ENCODE results near the gene MYH6.
"Not testable (repeated sequence)": the region's sequence is repeated elsewhere in the genome, so short reads cannot be mapped to it uniquely, and the experiment has no call there.

The MYH6 gene

DNA sequence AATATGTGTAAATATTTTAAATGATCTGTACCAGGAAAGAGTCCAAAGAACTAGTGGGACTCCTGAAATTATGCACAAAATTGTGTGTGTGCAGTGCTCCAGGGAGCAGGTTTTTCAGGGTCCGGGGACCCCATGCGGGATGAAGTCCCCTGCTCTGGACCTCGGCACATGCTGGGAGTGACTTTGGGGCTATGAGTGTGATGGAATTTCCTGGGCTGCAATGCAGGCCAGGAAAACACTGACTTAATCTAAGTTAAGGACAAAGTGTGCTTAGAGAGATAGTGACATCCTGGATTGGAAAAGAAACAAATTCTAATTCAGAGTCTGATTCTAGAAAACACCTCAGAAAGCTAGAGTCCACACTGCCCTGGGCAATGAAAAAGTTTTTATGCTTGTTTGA lies 6.2 kb upstream of the MYH6 start:
- no peak for DNase-seq (ENCODE audit: low read depth in 3 of 3)

DNA sequence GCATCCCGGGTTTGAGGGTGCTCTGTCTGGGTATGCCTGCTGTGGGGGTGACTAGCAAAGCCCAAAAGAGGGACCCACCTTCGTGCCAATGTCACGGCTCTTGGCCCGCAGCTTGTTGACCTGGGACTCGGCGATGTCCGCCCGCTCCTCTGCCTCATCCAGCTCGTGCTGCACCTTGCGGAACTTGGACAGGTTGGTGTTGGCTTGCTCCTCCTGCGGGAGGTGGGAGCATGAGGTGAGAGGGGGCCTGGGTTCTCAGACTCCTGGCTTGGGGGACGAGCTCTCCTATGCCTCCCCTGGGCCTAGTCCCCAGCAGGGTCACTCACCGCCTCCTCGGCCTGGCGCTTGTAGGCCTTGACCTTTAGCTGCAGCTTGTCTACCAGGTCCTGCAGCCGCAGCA lies 5.6 kb upstream of the MYH6 start:
- DNase-seq (ENCODE audit: low read depth in 3 of 3): no peak

DNA sequence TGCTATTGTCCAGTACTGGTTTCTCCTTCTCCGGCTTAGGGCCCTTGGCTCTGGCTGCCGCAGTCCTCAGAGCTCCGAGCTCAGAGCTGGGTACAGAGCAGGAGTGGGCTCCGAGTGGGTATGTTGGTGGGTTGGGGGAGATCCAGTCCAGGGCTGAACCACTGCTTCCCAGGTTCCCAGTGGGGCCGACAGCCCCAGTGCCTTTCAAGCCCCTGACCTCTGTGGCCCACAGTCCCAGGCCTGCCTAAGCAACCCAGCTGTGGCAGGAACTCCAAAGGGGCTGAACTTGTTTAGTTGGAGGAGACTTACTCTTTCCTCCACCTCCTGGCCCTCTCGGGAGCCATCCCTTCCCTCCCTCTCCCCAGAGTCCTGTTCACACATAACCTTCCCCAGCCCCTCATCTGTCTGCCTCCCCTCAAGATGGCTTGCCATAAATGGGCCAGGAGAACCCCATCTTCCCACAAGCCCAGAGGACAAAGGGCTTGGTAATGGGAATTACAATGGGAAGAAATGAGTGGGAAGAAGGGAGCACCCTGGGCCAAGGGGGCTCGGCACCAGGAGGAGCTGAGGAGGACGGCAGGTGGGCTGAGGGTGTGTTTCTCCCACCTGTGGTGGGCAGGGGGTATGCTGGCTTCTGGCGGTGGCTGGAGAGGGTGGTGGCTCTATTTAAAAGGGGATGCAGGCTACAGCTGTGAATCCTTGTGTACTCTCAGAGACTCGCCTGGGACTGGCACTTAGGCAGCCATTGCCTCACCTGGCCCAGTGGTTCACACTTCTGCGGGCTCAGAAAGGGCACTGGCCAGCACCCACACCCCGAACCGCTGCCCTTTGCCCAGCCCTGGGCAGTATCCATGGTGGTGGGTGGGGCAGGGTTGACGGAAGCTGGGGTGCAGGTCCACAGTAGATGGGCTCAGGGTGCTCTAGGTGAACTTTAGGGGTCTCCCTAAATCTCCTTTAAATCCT lies 3.8 kb upstream of the MYH6 start:
- DNase-seq (ENCODE audit: low read depth in 3 of 3): no peak

DNA sequence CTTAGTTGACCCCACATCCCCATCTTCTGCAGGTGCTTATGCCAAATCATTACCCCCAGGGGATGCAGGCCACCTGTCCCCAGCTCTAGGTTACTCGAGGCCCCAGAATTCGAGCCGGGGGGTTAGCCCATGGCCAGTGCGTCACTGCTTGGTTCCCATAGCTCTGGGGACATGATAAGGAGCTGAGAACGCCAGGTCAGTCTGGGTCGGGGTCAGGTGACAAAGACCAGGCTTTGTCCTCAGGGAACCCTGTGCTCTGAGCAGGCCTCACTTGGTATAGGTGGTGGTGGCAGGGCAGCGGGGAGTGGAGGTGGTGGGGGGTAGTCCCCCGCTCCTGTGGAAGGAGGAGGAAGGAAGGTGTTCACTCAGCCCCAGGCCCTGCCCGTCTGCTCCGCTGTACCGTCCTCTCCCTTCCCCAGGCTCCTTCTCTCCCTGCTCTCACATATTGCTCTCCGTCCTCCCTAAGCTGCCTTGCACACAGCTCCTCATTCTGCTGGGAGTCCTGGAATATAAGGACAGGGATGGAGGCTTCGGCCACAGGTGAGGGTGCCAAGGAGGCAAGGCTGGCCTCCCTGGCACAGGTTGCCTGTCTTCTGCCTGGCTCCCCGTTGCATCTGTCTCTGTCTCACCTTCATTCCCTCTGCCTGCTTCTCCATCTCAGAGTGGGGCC lies 2.0 kb upstream of the MYH6 start:
- DNase-seq (ENCODE audit: low read depth in 3 of 3): no peak

DNA sequence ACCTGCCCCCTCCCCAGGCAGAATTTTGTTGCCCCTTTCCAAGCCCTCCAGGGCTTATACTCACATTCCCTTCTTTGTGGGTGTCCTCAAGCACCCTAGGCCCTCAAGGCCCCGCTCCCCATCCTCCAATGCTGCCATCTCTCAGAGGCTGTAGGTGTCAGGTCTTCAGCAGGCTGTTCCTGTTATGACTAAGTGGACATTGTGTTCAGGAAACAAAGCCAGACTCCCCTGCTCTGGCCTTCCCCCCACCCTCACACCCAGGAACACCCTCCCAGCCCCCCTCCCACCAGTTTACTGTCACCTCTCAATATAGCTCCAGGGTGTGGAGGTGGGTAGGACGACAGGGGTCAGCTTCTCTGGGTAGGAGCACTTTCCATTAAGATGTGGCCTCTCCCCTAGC lies 1.4 kb upstream of the MYH6 start:
- DNase-seq (ENCODE audit: low read depth in 3 of 3): no peak

DNA sequence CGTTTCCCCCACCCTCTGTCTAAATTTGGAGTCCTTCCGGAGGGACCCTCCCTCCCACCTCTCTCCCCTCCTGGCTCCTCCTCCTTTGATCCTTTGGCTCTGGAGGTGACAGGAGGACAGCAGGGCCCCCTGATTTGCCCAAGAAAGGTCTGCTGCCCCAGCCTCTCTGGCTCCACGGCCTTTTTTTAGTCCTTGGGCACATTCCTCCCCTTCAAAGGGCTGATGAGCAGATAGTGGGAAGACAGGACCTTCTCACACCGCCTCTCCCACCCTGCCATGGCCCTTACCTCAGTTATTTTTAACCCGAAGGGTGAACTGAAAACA lies 196 bp upstream of the MYH6 start:
- no peak for DNase-seq (ENCODE audit: low read depth in 3 of 3)

DNA sequence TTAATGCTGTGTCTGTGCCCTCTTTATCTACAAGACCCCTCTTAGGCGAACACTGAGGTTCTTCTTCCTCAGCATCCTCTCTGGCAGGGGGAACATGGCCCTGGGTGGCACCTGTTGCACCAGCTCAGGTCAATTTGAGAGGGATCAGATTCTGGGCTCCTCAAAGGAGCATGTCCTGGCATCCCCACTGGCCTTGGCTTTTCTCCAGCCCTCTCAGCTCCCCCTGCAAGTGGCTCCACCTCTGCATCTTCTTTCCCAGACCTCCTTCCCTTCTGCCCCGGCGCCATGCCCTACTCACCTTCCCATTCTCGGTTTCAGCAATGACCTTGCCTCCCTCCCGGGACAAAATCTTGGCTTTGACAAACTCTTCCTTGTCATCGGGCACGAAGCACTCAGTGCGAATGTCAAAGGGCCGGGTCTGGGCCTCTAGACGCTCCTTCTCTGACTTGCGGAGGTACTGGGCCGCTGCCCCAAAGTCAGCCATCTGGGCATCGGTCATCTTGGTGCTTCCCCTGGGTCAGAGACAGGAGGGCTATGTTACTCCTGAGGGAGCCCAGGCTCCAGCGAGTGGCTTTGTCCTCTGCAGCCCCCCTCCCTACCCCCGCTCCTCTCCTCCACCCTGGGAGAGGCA lies 1.2 kb downstream of the MYH6 start:
- no peak for DNase-seq (ENCODE audit: low read depth in 3 of 3)

DNA sequence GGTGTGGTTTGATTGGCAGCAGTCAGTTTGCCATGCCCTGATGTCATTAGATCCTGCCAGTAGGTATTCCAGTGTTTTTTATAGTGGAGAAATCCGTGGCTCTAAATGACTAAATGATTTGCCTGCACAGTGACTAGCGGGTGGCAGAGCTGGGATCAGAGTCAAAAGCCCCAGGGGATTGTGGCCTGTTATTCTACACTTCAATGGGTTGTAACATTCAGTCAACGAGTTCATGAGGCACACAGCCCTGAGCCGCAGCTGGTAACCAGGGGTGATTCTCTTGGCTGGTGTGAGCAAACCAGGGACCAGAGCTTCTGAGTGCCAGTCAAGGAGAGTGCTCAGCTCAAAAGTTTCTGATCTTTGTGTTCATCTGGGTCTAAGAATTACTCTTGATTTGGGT lies 1.8 kb downstream of the MYH6 start:
- no peak for DNase-seq (ENCODE audit: low read depth in 3 of 3)

DNA sequence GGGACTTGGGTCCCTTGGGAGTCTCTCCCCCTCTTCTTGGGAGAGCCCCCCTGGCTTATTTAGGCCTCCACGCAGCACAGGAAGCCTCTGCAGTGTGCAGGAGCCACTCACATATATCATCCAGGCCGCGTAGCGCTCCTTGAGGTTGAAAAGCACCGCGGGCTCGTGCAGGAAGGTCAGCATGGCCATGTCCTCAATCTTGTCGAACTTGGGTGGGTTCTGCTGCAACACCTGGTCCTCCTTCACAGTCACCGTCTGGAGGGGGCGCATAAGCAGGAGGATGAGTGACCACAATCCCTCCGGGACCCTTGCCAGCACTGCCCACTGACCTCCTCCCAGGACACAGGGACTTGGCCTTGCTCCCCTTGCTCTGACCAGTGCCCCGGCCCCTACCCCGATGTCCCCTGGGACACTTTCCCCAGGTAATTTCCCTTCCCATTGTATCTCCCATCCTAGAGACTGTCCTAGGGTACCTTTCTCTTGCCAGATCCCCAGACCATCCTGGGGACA lies 2.5 kb downstream of the MYH6 start:
- DNase-seq (ENCODE audit: low read depth in 3 of 3): no peak

DNA sequence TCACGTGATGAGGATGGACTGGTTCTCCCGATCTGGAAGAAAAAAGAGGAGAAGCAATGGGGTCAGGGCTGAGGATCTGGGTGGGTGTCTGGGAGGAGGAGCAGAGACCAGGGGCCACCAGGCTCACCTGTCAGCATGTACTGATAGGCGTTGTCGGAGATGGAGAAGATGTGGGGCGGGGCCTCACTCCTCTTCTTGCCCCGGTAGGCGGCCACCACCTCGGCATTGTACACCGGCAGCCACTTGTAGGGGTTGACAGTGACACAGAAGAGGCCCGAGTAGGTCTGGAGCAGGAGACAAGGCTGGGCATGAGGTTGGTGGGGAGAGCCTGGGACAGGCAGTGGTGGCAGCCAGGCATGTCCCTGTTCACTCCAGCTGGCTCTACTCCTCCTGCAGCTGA lies 3.0 kb downstream of the MYH6 start:
- no peak for DNase-seq (ENCODE audit: low read depth in 3 of 3)

DNA sequence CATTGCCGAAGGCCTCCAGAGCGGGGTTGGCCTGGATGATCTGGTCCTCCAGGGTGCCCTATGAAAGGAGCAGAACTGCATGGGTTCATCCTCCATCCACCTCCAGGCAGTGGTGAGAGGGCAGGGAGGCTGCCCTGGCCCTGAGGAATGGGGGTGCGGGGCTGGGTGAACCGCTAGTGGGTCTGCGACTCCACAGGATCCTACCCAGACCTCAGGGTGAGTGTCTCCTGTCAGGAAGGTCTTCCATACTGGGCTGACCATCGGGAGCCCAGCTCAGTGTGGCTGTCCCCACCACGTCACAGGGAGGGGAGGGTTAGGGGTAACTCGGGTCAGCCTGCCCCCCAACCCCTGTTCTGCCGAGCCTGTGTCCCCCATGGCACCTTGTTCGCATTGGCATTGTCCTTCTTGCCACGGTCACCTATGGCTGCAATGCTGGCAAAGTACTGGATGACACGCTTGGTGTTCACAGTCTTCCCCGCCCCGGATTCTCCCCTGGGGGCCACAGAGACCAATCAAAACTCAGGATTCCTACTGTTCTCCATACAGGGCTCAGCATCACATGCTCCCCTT lies 3.7 kb downstream of the MYH6 start:
- DNase-seq (ENCODE audit: low read depth in 3 of 3): no peak

DNA sequence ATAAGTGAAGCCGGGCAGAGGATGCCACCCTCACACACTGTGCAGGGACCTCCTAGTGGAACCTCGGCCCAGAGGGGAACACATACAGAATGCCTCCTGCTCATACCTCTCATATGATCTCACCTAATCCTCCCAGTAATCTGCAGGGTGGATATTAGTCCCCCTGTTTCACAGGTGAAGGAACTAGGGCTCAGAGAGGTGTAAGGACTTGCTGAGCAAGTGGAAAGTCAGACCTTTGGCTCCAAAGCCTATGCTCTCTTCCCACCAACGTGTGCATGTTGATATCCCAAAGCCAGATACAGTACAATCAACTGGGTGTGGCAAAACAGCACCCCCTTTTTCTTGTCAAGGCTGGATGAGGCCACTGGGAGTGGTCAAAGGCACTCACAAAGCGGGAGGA lies 4.2 kb downstream of the MYH6 start:
- DNase-seq (ENCODE audit: low read depth in 3 of 3): no peak

DNA sequence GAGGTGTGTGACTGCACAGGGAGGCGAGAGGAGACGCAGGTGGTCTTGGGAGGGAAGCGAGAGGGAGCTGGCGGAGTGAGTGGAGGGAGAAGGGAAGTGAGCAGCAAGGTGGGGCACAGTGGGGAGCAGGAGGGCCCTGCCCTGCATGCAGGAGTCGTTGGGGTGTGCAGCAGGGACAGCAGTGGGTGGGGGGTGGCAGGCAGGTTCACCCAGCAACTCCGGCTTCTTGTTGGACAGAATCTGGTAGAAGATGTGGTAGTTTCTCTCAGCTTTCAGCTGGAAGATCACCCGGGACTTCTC lies 5.0 kb downstream of the MYH6 start:
- DNase-seq (ENCODE audit: low read depth in 3 of 3): no peak

DNA sequence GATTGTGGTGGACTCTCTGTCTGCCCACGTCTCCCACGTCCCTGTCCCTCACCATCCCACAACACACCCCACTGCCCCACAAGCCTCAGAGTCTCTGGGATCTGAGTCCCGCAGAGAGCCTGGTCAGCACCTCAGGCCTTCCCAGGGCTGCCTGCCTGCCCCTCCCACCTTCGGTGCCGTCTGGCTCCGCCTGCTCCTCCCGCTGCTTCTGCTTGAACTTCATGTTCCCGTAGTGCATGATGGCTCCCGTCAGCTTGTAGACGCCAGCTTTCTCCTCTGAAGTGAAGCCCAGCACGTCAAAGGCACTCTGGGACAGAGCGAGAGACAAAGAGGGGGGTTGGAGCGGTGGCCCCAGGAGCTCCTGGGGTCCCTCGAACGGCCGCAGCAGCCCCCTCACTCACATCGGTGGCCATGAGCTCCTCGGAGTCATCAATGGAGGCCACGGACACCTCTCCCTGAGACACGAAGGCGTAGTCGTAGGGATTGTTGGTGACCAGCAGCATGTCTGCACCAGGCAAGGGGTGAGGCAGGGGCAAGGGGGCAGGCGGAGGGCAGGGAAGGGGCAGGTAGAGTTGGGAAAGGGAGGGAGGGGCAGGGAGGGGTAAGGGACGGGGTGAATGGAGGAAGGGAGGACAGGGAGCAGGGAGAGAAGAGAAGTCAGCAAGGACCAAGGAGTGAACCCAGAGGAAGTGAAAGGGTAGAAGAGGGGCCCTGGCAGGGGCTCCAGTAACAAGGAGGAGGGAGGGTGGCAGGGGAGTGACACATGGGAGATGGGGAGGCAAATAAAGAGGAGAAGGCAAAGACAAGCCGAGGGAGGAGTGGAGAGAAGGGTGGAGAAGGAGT lies 5.6 kb downstream of the MYH6 start:
- DNase-seq (ENCODE audit: low read depth in 3 of 3): no peak

DNA sequence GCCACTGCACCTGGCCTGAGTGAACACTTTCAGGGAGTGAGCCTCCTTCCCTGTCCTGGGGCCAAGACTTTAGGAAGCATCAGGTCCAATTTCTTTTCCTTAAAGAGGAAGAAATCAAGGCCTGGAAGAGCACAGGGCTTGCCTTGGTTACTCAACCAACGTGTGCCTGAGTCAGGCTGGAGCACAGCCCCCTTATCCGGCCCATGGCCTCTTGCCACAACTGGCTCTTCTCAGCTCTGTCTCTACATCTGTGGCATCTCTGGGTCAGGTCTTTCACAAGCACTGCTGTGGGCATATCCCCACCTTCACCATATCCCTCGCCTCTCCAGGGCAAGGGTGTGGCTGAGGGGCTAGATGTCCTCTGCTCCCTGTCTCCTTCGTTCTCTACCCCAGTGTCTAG lies 6.8 kb downstream of the MYH6 start:
- DNase-seq (ENCODE audit: low read depth in 3 of 3): no peak

DNA sequence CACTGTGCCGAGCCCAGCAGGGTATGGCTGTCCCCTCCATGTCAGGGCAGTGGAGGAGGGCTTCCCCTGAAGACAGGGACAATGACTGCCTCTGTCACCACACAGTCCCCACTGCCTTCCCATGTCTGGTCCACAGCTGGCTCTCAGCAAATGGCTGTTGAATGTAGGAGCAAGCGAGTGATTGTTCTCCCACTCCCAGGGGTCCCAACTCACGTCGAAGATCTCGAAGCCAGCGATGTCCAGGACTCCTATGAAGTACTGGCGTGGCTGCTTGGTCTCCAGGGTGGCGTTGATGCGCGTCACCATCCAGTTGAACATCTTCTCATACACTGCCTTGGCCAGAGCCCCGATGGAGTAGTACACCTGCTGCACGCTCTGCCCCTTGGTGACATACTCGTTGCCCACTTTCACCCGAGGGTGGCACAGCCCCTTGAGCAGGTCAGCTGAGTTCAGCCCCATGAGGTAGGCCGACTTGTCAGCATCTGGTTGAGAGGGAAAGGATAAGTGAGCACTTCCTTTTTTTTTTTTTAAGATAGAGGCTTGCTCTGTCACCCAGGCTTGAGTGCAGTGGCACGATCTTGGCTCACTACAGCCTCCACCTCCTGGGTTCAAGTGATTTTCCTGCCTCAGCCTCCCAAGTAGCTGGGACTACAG lies 7.5 kb downstream of the MYH6 start:
- not testable (repeated sequence) for DNase-seq (ENCODE audit: low read depth in 3 of 3)

DNA sequence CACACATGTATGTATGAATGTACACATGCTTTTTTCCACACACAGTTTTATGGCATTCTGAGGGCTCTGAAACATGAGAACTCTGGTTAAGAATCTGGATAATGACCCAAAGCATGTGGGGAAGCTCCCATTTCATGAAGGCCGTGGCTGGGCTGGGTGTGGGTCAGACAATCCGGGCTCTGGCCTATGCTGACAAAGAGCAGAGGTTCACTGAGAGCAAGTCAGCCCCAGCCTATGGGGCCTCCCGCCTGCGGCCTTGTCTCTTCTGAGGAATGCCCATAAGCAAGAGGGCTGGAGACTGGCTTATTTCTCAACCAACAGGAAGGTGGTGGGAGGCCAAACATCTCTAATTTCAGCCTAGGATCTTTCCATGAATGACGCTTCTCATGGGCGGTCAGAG lies 8.5 kb downstream of the MYH6 start:
- DNase-seq (ENCODE audit: low read depth in 3 of 3): no peak

DNA sequence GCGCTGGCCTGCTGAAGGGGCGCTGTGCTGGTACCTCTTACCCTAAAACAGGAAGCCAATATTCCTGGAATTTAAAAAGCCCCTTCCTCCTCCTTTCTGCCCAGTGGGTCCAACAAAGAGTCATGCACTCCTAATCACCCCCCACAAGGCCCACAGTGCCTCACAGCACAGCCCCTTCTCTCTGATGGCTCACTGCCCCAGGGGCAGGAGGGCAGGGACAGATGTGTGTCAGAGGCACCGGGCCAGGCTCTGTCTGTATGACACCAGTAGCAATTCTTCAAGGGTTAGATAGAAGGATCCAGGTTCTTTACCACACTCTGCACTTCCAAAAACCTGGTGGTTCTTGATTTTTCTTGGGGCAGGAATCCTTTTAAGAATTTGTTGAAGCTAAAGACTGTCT lies 8.9 kb downstream of the MYH6 start:
- DNase-seq (ENCODE audit: low read depth in 3 of 3): no peak

DNA sequence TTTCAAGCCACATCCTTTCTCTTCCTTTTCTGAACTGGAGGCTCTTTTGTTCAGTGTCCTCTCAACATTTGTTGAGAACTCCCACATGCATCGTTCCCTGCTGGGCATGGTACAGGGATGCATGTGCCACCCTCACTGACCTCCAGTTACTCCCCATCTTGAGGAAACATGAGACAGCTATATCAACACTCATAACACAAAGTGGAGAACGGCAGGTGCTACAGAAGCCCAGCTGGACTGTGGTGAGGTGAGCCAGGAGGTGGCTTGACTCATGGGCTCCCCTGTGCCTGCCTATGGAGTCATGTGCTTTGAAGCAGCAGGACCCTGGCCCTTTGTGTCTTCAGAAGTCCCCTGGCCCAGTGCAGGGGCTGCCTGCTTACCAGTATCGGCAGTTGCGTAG lies 9.7 kb downstream of the MYH6 start:
- no peak for DNase-seq (ENCODE audit: low read depth in 3 of 3)

DNA sequence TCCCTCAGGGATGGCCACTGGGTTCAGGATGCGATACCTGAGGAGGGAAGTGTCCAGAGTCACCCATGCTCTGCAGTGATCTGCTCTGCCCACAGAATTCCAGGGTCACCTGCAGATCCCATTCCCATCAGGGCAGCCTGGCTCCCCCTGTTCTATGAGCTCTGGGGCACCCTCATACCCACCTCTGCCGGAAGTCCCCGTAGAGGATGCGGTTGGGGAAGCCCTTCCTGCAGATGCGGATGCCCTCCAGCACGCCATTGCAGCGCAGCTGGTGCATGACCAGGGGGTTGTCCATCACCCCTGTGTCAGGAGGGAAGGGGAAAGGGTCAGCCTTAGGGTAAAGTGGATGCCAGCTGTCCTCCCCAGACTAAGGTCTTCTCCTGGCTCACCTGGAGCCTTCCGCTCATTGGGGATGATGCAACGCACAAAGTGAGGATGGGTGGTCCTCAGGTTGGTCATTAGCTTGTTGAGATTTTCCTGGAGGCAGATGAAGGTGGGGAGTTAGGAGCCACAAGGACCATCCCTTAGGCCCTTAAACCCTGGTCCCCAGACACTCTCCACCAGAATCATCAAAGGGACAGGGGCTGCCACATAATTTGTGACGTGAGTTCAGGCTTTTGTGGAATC lies 11.2 kb downstream of the MYH6 start:
- no peak for DNase-seq (ENCODE audit: low read depth in 3 of 3)

DNA sequence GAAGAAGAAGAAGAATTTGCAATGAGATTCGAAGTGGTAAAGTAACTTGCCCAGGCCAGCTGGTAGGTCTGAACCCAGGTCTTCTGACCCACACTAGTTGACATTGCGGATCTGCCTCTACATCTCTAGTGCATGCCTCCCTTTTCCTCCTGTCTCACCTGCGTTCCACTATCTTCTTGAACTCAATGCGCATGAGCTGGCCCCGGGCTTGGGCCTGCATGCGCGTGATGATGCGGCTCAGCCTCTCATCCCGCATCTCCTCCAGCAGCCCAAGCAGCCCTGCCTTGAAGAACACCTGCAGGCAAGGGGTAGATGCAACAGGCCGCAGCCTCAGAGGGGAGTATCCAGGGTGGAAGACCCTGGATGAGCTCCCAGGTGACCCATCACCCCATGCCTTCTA lies 11.9 kb downstream of the MYH6 start:
- DNase-seq (ENCODE audit: low read depth in 3 of 3): no peak

All from stimulated activated CD4-positive, alpha-beta T cell treated with anti-CD3 and anti-CD28 coated beads, TNF-alpha, amount 100 ng/mL, for 4 hours (primary cell).